ENCODE results near the gene PRXL2B.

The PRXL2B gene

GRCh38 chr1:2602866-2603520 is 16.4 kb downstream of the PRXL2B start:
- no peak for DNase-seq

- no peak for DNase-seq
These were observed 17.1 kb downstream of the PRXL2B start for GRCh38 chr1:2603521-2604155.

- DNase-seq, result no peak
These were observed 17.7 kb downstream of the PRXL2B start for GRCh38 chr1:2604156-2604843.

GRCh38 chr1:2604844-2605508 is 18.4 kb downstream of the PRXL2B start:
- DNase-seq, result no peak

- no peak for DNase-seq
These were observed 19.2 kb downstream of the PRXL2B start for GRCh38 chr1:2605509-2606395.

- no peak for DNase-seq
These were observed 19.9 kb downstream of the PRXL2B start for GRCh38 chr1:2606396-2606880.

GRCh38 chr1:2606881-2607621 is 20.5 kb downstream of the PRXL2B start:
- DNase-seq, result no peak

- DNase-seq, result no peak
These were observed 21.1 kb downstream of the PRXL2B start for GRCh38 chr1:2607641-2608091.

- no peak for DNase-seq
These were observed 22.9 kb downstream of the PRXL2B start for GRCh38 chr1:2609319-2610035.

GRCh38 chr1:2610036-2610959 is 23.7 kb downstream of the PRXL2B start:
- DNase-seq, result no peak

- DNase-seq, result no peak
These were observed 24.5 kb downstream of the PRXL2B start for GRCh38 chr1:2611031-2611501.

GRCh38 chr1:2611621-2612437 is 25.3 kb downstream of the PRXL2B start:
- DNase-seq, result no peak

GRCh38 chr1:2612591-2613365 is 26.2 kb downstream of the PRXL2B start:
- DNase-seq, result no peak

GRCh38 chr1:2614145-2614544 is 27.6 kb downstream of the PRXL2B start:
- no peak for DNase-seq

GRCh38 chr1:2617971-2618470 is 31.4 kb downstream of the PRXL2B start:
- DNase-seq, result no peak

GRCh38 chr1:2623571-2624337 is 37.2 kb downstream of the PRXL2B start:
- no peak for DNase-seq

Measured in NCI-H2107 (cell line).